B cell (primary cell): Measurements from ENCODE around the gene ANKLE1. TPM values are rescaled to one million over a fixed set of nuclear protein-coding genes. Genes with fewer than 3 reads are reported as not detected.

Source experiments
- ATAC-seq: fragments of 200-7000 bp; cut with Tn5 transposase; one replicate; pipeline ENCODE4 v1.10.0; 2021; ENCODE audit warnings: low read depth, mild to moderate bottlenecking, moderate number of reproducible peaks, moderate library complexity
- CTCF ChIA-PET: fragments of 350-600 bp; sonication (Branson Sonifier 250); formaldehyde crosslinking; loops from one replicate; lab custom pipeline; 2021; ENCODE audit warnings: antibody characterized with exemption, inconsistent platforms; lab: Charles Lee
- POLR2A ChIA-PET: fragments of 350-600 bp; sonication (Branson Sonifier 250); formaldehyde crosslinking; loops from one replicate; lab custom pipeline; 2021; ENCODE audit warnings: antibody characterized with exemption; lab: Charles Lee
- DNase-seq: peaks from one replicate; pipeline ENCODE4 v3.0.0; 2013
- H2AFZ ChIP-seq: 2 replicates; pipeline ENCODE4 v1.6.1; 2012; ENCODE audit warnings: mild to moderate bottlenecking, low read depth, low read length; ENCODE audit not compliant: insufficient read depth, poor library complexity, severe bottlenecking
- H3K27ac ChIP-seq, 2 donors: 1 replicate in 1 of 2; 2 replicates in 1 of 2; pipeline ENCODE4 v1.5.1; 2012 to 2013; ENCODE audit warnings: low read length in 2 of 2, mild to moderate bottlenecking in 2 of 2, moderate library complexity in 1 of 2
- H3K27me3 ChIP-seq, 4 experiments: fragments of 200-600 bp in 1 of 4; sonication (generic) in 1 of 4; replicated peaks in 1 of 4; 1 replicate in 2 of 4; 2 replicates in 2 of 4; pipeline versions ENCODE4 v1.6.1 to v1.7.0; 2013 to 2016; ENCODE audit warnings: low read length in 3 of 4, mild to moderate bottlenecking in 2 of 4, mixed read lengths in 1 of 4, moderate library complexity in 1 of 4; ENCODE audit not compliant: insufficient read depth in 4 of 4, control insufficient read depth in 3 of 4; ENCODE audit errors: control extremely low read depth in 1 of 4
- H3K36me3 ChIP-seq, 2 experiments: replicated peaks in 1 of 2; 1 replicate in 1 of 2; 2 replicates in 1 of 2; pipeline versions ENCODE4 v1.6.1 to v1.7.1; 2013; ENCODE audit warnings: low read length in 1 of 2; ENCODE audit not compliant: insufficient read depth in 2 of 2, control insufficient read depth in 1 of 2; ENCODE audit errors: control extremely low read depth in 1 of 2, extremely low read depth in 1 of 2
- H3K4me1 ChIP-seq, 2 donors: fragments of 200-600 bp in 1 of 2; sonication (generic) in 1 of 2; 1 replicate in 1 of 2; 2 replicates in 1 of 2; pipeline versions ENCODE4 v1.5.1 to v1.6.1; 2013 to 2017; ENCODE audit warnings: low read length in 2 of 2; ENCODE audit not compliant: control insufficient read depth in 2 of 2, insufficient read depth in 2 of 2
- H3K4me2 ChIP-seq: replicated peaks from 2 replicates; pipeline ENCODE3; 2012; ENCODE audit warnings: mild to moderate bottlenecking, low read depth, low read length; ENCODE audit not compliant: poor library complexity, severe bottlenecking
- H3K4me3 ChIP-seq, 5 experiments: fragments of 200-600 bp in 1 of 5; sonication (generic) in 1 of 5; 1 replicate in 3 of 5; 2 replicates in 2 of 5; pipeline versions ENCODE4 v1.5.1 to v1.7.0; 2011 to 2016; ENCODE audit warnings: low read length in 4 of 5, mild to moderate bottlenecking in 4 of 5, low read depth in 2 of 5, control low read depth in 1 of 5, moderate library complexity in 1 of 5; ENCODE audit not compliant: insufficient read depth in 1 of 5; ENCODE audit errors: control extremely low read depth in 1 of 5, extremely low read depth in 1 of 5
- H3K79me2 ChIP-seq: fragments of 200-600 bp; sonication (generic); one replicate; pipeline ENCODE4 v1.6.0; 2016; ENCODE audit warnings: low read length; ENCODE audit not compliant: control insufficient read depth, insufficient read depth
- H3K9ac ChIP-seq: fragments of 200-600 bp; sonication (generic); 2 replicates; pipeline ENCODE4 v1.6.1; 2017; ENCODE audit warnings: mild to moderate bottlenecking, low read length, moderate library complexity
- H3K9me3 ChIP-seq, 3 donors: one replicate each; pipeline versions ENCODE4 v1.6.1 to v1.7.1; 2013; ENCODE audit warnings: low read length in 2 of 3; ENCODE audit not compliant: control insufficient read depth in 2 of 3, insufficient read depth in 1 of 3; ENCODE audit errors: control extremely low read depth in 1 of 3
- H4K20me1 ChIP-seq: 2 replicates; pipeline ENCODE4 v1.6.0; 2012; ENCODE audit warnings: mild to moderate bottlenecking, low read length; ENCODE audit not compliant: insufficient read depth, control insufficient read depth, poor library complexity, severe bottlenecking
- H3K27ac Mint-ChIP-seq: one replicate; pipeline ENCODE4 v1.8.0; 2021; ENCODE audit warnings: mixed read lengths
- H3K27me3 Mint-ChIP-seq: one replicate; pipeline ENCODE4 v1.8.0; 2021; ENCODE audit warnings: mixed read lengths
- H3K4me1 Mint-ChIP-seq: one replicate; pipeline ENCODE4 v1.8.0; 2021; ENCODE audit warnings: mixed read lengths
- H3K4me3 Mint-ChIP-seq: one replicate; pipeline ENCODE4 v1.8.0; 2021; ENCODE audit warnings: mixed read lengths
- H3K9me3 Mint-ChIP-seq: one replicate; pipeline ENCODE4 v1.8.0; 2022; ENCODE audit warnings: mixed read lengths; ENCODE audit not compliant: insufficient read depth
- EZH2 ChIP-seq: IDR thresholded peaks from 2 replicates; pipeline ENCODE4 v1.6.1; 2012; ENCODE audit warnings: borderline replicate concordance, low read depth, mild to moderate bottlenecking, moderate library complexity, low read length; ENCODE audit not compliant: insufficient read depth, poor library complexity, severe bottlenecking
- WGBS: methylation state at CpG from one replicate; pipeline ENCODE4 v1.1.5; 2013; ENCODE audit warnings: missing lambda C conversion rate; ENCODE audit not compliant: insufficient coverage; 5-methylcytosine and 5-hydroxymethylcytosine counted together
- intact Hi-C: fragments of 100-400 bp; cut with micrococcal nuclease; formaldehyde crosslinking; loops from one replicate; pipeline ENCODE4 v1.10.0; 2022
- polyA plus RNA-seq: library from polyadenylated mRNA; depleted of rRNA; stranded (reverse); fragments of >200 nt; gene quantifications from 2 replicates; pipeline ENCODE4 v1.2.3, GENCODE V29; 2012
- total RNA-seq, 2 donors: library from RNA; stranded (reverse); fragments of 120-200 nt in 1 of 2; gene quantifications; 1 replicate in 1 of 2; 2 replicates in 1 of 2; pipeline versions ENCODE4 v1.2.3 to v1.2.4, GENCODE V29; 2013 to 2022
- TF ChIP-seq, protein P1 (sequence below): fragments of 200-600 bp; IDR thresholded peaks from one replicate; pipeline ENCODE4 v1.8.0; 2022; ENCODE audit warnings: antibody characterized with exemption, mild to moderate bottlenecking

Gene ANKLE1
- total and polyA plus RNA-seq, 2 donors (not counting 1 experiment from before 2014, with no cell fraction given), result 6.2 to 7.6 TPM

DNA sequence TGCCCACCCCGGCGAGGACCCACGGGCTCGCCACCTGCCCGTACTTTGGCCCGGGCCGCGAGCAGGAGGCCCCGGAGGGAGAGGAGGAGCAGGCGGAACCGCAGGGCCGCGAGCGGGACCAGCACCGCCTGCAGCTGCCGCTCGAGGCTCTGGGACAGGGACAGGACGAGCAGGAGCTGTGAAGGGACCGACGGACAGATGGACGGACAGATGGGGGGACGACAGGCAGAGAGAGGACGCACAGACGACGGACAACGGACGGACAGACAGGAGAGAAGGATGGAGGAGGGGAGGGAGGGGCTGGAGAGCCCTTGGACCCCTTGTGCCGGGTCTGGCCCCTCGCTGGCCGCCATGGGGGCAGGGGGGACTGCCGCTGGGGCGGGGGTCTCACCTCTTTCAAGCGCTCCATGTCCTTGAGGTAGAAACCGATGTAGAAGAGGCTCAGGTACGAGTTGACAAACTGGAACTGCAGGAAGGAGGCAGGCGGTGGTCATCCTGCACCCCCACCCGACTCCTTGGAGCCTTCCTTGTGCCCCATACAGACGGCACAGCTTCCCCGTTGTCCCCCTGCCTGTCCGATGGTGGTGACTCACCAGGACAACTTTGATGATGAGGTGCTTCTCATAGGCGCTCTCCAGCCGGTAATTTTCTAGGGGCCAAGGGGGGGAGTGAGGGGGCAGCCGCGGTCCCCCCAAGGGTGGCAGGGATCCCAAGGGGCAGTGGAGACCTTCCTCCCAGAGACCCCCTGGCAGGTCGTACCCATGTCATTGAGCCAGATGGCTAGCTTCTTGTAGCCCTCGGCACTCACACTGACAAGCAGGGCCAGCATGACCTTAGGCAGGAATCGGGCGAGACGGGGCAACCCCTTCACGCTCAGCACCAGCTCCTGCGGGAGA lies 47.9 kb downstream of the ANKLE1 start:
- peak overlapping the region; percentile 65 for H3K9ac ChIP-seq
- no peaks in the 10 kb centered on the region for H3K79me2 ChIP-seq
- H3K4me2 ChIP-seq, result peak overlapping the region; percentile 97
- H3K4me3 Mint-ChIP-seq, result peak overlapping the region; percentile 60
- peaks cover 6% of the 10 kb centered on the region for H3K27me3 Mint-ChIP-seq
- peak; percentile 28 for DNase-seq
- no peak for TF ChIP-seq EZH2
- TF ChIP-seq, protein P1, sequence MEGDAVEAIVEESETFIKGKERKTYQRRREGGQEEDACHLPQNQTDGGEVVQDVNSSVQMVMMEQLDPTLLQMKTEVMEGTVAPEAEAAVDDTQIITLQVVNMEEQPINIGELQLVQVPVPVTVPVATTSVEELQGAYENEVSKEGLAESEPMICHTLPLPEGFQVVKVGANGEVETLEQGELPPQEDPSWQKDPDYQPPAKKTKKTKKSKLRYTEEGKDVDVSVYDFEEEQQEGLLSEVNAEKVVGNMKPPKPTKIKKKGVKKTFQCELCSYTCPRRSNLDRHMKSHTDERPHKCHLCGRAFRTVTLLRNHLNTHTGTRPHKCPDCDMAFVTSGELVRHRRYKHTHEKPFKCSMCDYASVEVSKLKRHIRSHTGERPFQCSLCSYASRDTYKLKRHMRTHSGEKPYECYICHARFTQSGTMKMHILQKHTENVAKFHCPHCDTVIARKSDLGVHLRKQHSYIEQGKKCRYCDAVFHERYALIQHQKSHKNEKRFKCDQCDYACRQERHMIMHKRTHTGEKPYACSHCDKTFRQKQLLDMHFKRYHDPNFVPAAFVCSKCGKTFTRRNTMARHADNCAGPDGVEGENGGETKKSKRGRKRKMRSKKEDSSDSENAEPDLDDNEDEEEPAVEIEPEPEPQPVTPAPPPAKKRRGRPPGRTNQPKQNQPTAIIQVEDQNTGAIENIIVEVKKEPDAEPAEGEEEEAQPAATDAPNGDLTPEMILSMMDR, result no peak
- ChIA-PET CTCF (interaction anchor here (1.3 kb wide), 1 partner anchor 42 kb away, joined by 3 read pairs; no protein-coding TSS in a partner anchor), POLR2A (interaction anchor here (1.0 kb wide), 1 partner anchor 24 kb away, joined by 8 read pairs; the partner anchor contains the start of gene MRPL34)
- no peaks in the 10 kb centered on the region for H4K20me1 ChIP-seq
- 70% methylated on average over 48 of the region's 51 CpGs for WGBS
- H3K4me1 ChIP-seq, result peaks cover 19 to 21% of the 10 kb centered on the region in 2 donors
- H3K27ac ChIP-seq, result no peak overlapping the region
- intact Hi-C loops, result no loop called here
- peak overlapping the region in 3 of 5 experiments; percentile 64 to 70 (median 66) for H3K4me3 ChIP-seq
- H2AFZ ChIP-seq, result peak overlapping the region; percentile 90
- H3K27me3 ChIP-seq, result peaks cover 0 to 25% (median 1%) of the 10 kb centered on the region in 4 experiments
- H3K4me1 Mint-ChIP-seq, result peaks cover 23% of the 10 kb centered on the region
- H3K27ac Mint-ChIP-seq, result no peak overlapping the region
- H3K36me3 ChIP-seq, result no peaks in the 10 kb centered on the region
- ATAC-seq, result no peak
- H3K9me3 Mint-ChIP-seq, result no peaks in the 10 kb centered on the region
- peaks cover 0 to 10% (median 0%) of the 10 kb centered on the region in 3 donors for H3K9me3 ChIP-seq
